Peyer's patch (tissue), 4 donors: Measurements from ENCODE around the gene NANOS2. TPM values are rescaled to one million over a fixed set of nuclear protein-coding genes. Genes with fewer than 3 reads are reported as not detected.

Experiments used
- DNase-seq, 3 donors: peaks; one replicate each; pipeline ENCODE4 v3.0.0-alpha.2; 2017 to 2019
- H3K27ac ChIP-seq, 4 donors: fragments of 200-600 bp; sonication (generic); one replicate each; pipeline ENCODE4 v1.5.1; 2016 to 2019
- H3K27me3 ChIP-seq, 2 donors: fragments of 200-600 bp; sonication (generic); one replicate each; pipeline ENCODE4 v1.5.1; 2019
- H3K36me3 ChIP-seq, 3 donors: fragments of 200-600 bp; sonication (generic); one replicate each; pipeline ENCODE4 v1.5.1; 2016 to 2019
- H3K4me1 ChIP-seq, 4 donors: fragments of 200-600 bp; sonication (generic); one replicate each; pipeline ENCODE4 v1.5.1; 2016 to 2019
- H3K4me3 ChIP-seq, 4 donors: fragments of 200-600 bp; sonication (generic); 1 replicate in 3 of 4; 2 replicates in 1 of 4; pipeline ENCODE4 v1.5.1; 2016 to 2019; ENCODE audit warnings: mild to moderate bottlenecking in 1 of 4
- H3K9me3 ChIP-seq, 4 donors: fragments of 200-600 bp; sonication (generic); one replicate each; pipeline ENCODE4 v1.5.1; 2016 to 2019; ENCODE audit warnings: mild to moderate bottlenecking in 1 of 4
- POLR2A ChIP-seq, 2 donors: fragments of 450-650 bp; IDR thresholded peaks; one replicate each; pipeline ENCODE4 v1.5.1; 2017; ENCODE audit warnings: antibody characterized with exemption in 2 of 2, mild to moderate bottlenecking in 2 of 2, moderate library complexity in 2 of 2
- total RNA-seq, 4 donors: library from RNA; depleted of rRNA; stranded (reverse); fragments of >200 nt; gene quantifications; one replicate each; pipeline ENCODE4 v1.1.0, GENCODE V29; 2016
- TF ChIP-seq, protein P1 (sequence below), 6 experiments: fragments of 450-650 bp in 4 of 6; fragments of 200-600 bp in 2 of 6; sonication (generic) in 1 of 6; IDR thresholded peaks; one replicate each; pipeline ENCODE4 v1.5.1; 2017 to 2019; ENCODE audit warnings: antibody characterized with exemption in 6 of 6, mild to moderate bottlenecking in 3 of 6, moderate library complexity in 1 of 6

The NANOS2 gene
- total RNA-seq, 4 donors from 2014 or later = not detected

GRCh38 chr19:45885556-45886426 is 28.8 kb downstream of the NANOS2 start, which contains the start of gene IRF2BP1:
Gene IRF2BP1, minus strand, starts transcription at chr19:45886141. Its CDS starts 367 bp downstream, at chr19:45885774.
- Histone ChIP-seq H3K4me1 (peaks cover 4 to 40% (median 24%) of the 10 kb centered on the region in 4 donors), H3K27me3 (no peaks in the 10 kb centered on the region), H3K36me3 (peaks cover 0 to 9% (median 0%) of the 10 kb centered on the region in 3 donors), H3K9me3 (no peaks in the 10 kb centered on the region), H3K27ac (peak within 1 kb of the TSS; percentile 81 to 94 (median 90)), H3K4me3 (peak within 1 kb of the TSS; percentile 69 to 93 (median 78))
- TF ChIP-seq, protein P1, sequence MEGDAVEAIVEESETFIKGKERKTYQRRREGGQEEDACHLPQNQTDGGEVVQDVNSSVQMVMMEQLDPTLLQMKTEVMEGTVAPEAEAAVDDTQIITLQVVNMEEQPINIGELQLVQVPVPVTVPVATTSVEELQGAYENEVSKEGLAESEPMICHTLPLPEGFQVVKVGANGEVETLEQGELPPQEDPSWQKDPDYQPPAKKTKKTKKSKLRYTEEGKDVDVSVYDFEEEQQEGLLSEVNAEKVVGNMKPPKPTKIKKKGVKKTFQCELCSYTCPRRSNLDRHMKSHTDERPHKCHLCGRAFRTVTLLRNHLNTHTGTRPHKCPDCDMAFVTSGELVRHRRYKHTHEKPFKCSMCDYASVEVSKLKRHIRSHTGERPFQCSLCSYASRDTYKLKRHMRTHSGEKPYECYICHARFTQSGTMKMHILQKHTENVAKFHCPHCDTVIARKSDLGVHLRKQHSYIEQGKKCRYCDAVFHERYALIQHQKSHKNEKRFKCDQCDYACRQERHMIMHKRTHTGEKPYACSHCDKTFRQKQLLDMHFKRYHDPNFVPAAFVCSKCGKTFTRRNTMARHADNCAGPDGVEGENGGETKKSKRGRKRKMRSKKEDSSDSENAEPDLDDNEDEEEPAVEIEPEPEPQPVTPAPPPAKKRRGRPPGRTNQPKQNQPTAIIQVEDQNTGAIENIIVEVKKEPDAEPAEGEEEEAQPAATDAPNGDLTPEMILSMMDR (IDR thresholded peaks at IDR 0.05) = peak in 1 of 6 experiments; percentile 14
- TF ChIP-seq POLR2A (IDR thresholded peaks at IDR 0.05) = peak; percentile 59 to 85
- DNase-seq = peak; percentile 94 to 97 (median 94)

GRCh38 chr19:45884682-45885555 is 29.7 kb downstream of the NANOS2 start:
- Histone ChIP-seq H3K27ac (peak overlapping the region; percentile 81 to 94 (median 90)), H3K9me3 (no peaks in the 10 kb centered on the region), H3K27me3 (no peaks in the 10 kb centered on the region), H3K4me1 (peaks cover 4 to 40% (median 24%) of the 10 kb centered on the region in 4 donors), H3K4me3 (peak overlapping the region; percentile 69 to 93 (median 78)), H3K36me3 (peaks cover 0 to 9% (median 0%) of the 10 kb centered on the region in 3 donors)
- DNase-seq = no peak
- no peak for TF ChIP-seq POLR2A (IDR thresholded peaks at IDR 0.05)

DNA sequence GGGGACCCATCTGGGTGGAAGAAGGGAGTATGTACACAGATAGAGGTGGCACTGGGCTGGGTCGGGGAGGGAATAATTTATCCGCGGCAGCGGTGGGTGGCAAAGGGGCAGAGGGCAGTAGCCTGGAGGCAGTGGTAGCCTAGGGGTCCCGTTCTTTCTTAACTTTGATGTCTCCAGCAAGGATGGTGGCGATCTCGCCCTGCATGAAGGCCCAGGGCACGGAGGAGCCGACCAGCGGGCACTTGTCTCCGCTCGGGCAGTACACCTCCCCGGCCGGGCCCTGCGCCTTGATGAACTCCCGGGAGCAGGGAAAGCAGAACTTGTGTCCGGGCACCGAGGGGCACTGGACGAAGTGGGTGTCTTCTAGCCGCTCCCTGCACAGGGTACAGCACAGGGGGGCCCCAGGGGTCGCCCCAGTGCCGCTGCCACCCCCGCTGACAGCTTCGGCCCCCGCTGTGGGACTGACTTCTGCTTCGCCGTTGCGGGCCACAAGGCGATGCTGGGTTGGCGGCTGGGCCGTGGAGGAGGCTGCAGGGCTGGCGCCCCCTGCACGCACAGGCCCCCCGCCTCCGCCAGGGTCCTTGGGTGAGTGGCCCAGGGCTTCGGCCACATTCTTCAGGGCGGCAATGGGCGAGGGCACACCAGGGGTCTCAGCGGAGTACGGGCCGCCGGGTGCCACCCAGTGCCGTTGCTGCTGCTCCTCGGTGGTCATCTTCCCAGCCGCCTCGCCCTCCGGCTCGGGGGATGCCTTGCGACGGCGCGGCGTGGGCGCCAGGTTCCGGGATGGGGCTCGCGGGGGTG is 30.5 kb downstream of the NANOS2 start:
- no peak for DNase-seq
- Histone ChIP-seq H3K27me3 (no peaks in the 10 kb centered on the region), H3K27ac (peak overlapping the region in 1 of 4 donors; percentile 36), H3K4me3 (peak overlapping the region in 2 of 4 donors; percentile 69 to 81), H3K36me3 (peaks cover 0 to 9% (median 0%) of the 10 kb centered on the region in 3 donors), H3K9me3 (no peaks in the 10 kb centered on the region), H3K4me1 (peaks cover 4 to 40% (median 24%) of the 10 kb centered on the region in 4 donors)
- TF ChIP-seq POLR2A (IDR thresholded peaks at IDR 0.05) = no peak
- TF ChIP-seq, protein P1 (IDR thresholded peaks at IDR 0.05) = no peak

- Histone ChIP-seq H3K27ac (peak overlapping the region in 1 of 4 donors; percentile 36), H3K4me1 (peaks cover 4 to 42% (median 24%) of the 10 kb centered on the region in 4 donors), H3K36me3 (peaks cover 0 to 9% (median 0%) of the 10 kb centered on the region in 3 donors), H3K4me3 (peak overlapping the region in 2 of 4 donors; percentile 69 to 81), H3K27me3 (no peaks in the 10 kb centered on the region), H3K9me3 (no peaks in the 10 kb centered on the region)
- no peak for DNase-seq
- TF ChIP-seq POLR2A (IDR thresholded peaks at IDR 0.05) = no peak
- TF ChIP-seq, protein P1 (IDR thresholded peaks at IDR 0.05) = peak in 2 of 6 experiments; percentile 17 to 32
These were observed 31.0 kb downstream of the NANOS2 start for GRCh38 chr19:45883586-45883880.

GRCh38 chr19:45882652-45883585 is 31.7 kb downstream of the NANOS2 start:
- Histone ChIP-seq H3K4me3 (peak overlapping the region; percentile 7 to 81 (median 51)), H3K27me3 (no peaks in the 10 kb centered on the region), H3K36me3 (peaks cover 0 to 9% (median 0%) of the 10 kb centered on the region in 3 donors), H3K27ac (peak overlapping the region; percentile 31 to 92 (median 79)), H3K4me1 (peaks cover 4 to 48% (median 24%) of the 10 kb centered on the region in 4 donors), H3K9me3 (no peaks in the 10 kb centered on the region)
- TF ChIP-seq, protein P1 (IDR thresholded peaks at IDR 0.05) = peak; percentile 88 to 100 (median 98)
- peak; percentile 68 to 88 for TF ChIP-seq POLR2A (IDR thresholded peaks at IDR 0.05)
- peak; percentile 79 to 94 (median 93) for DNase-seq
